Adrenal gland (tissue), 5 donors: ENCODE results near the gene MED12L.

ENCODE experiments used
- CTCF ChIP-seq, 6 experiments: fragments of 450-650 bp in 4 of 6; fragments of 200-600 bp in 2 of 6; sonication (generic) in 1 of 6; IDR thresholded peaks; 1 replicate in 5 of 6; 2 replicates in 1 of 6; pipeline versions ENCODE4 v1.5.1 to v1.8.0; 2016 to 2021; ENCODE audit warnings: antibody characterized with exemption in 6 of 6, mild to moderate bottlenecking in 2 of 6, moderate library complexity in 1 of 6
- POLR2A ChIP-seq, 2 donors: fragments of 450-650 bp; IDR thresholded peaks; one replicate each; pipeline ENCODE4 v1.6.1; 2017; ENCODE audit warnings: antibody characterized with exemption in 2 of 2, mild to moderate bottlenecking in 2 of 2, moderate library complexity in 1 of 2
- donor health status: DM: no; HTN: no; CAD: no.

GRCh38 chr3:151437906-151438305 is 352.4 kb downstream of the MED12L start:
- TF ChIP-seq CTCF (IDR thresholded peaks at IDR 0.05), result no peak
- no peak for TF ChIP-seq POLR2A (IDR thresholded peaks at IDR 0.05)
